GM19395 (cell line): ENCODE results near the gene PIP5K1B.

Experiments used
- ATAC-seq: cut with Tn5 transposase; IDR thresholded peaks from one replicate; pipeline ENCODE4 v1.9.1; 2021; ENCODE audit warnings: mild to moderate bottlenecking, moderate library complexity; ENCODE audit not compliant: unreplicated experiment

Gene PIP5K1B

GRCh38 chr9:68732405-68733020 lies 27.5 kb downstream of the PIP5K1B start:
- ATAC-seq: no peak

GRCh38 chr9:68733021-68733405 lies 28.0 kb downstream of the PIP5K1B start:
- no peak for ATAC-seq

GRCh38 chr9:68738358-68738757 lies 33.3 kb downstream of the PIP5K1B start:
- ATAC-seq: no peak

- no peak for ATAC-seq
Observed at GRCh38 chr9:68739621-68740174, 34.7 kb downstream of the PIP5K1B start.

GRCh38 chr9:68740561-68740960 lies 35.5 kb downstream of the PIP5K1B start:
- ATAC-seq: no peak

- no peak for ATAC-seq
Observed at GRCh38 chr9:68741234-68741633, 36.2 kb downstream of the PIP5K1B start.

- ATAC-seq: no peak
Observed at GRCh38 chr9:68741704-68742332, 36.8 kb downstream of the PIP5K1B start.

GRCh38 chr9:68742333-68742730 lies 37.3 kb downstream of the PIP5K1B start:
- ATAC-seq: no peak

GRCh38 chr9:68744426-68744825 lies 39.4 kb downstream of the PIP5K1B start:
- no peak for ATAC-seq

GRCh38 chr9:68746525-68746924 lies 41.5 kb downstream of the PIP5K1B start:
- ATAC-seq: no peak

- ATAC-seq: no peak
Observed at GRCh38 chr9:68747043-68747533, 42.0 kb downstream of the PIP5K1B start.

- ATAC-seq: no peak
Observed at GRCh38 chr9:68749135-68749534, 44.1 kb downstream of the PIP5K1B start.

- ATAC-seq: no peak
Observed at GRCh38 chr9:68749579-68750159, 44.6 kb downstream of the PIP5K1B start.

- ATAC-seq: no peak
Observed at GRCh38 chr9:68750255-68750654, 45.2 kb downstream of the PIP5K1B start.

GRCh38 chr9:68750786-68751185 lies 45.7 kb downstream of the PIP5K1B start:
- ATAC-seq: no peak

GRCh38 chr9:68751556-68751955 lies 46.5 kb downstream of the PIP5K1B start:
- ATAC-seq: no peak

- no peak for ATAC-seq
Observed at GRCh38 chr9:68755051-68755450, 50.0 kb downstream of the PIP5K1B start.

GRCh38 chr9:68755752-68756151 lies 50.7 kb downstream of the PIP5K1B start:
- no peak for ATAC-seq

GRCh38 chr9:68759981-68760673 lies 55.1 kb downstream of the PIP5K1B start:
- ATAC-seq: no peak

- ATAC-seq: no peak
Observed at GRCh38 chr9:68760674-68761333, 55.8 kb downstream of the PIP5K1B start.

GRCh38 chr9:68762570-68762969 lies 57.5 kb downstream of the PIP5K1B start:
- no peak for ATAC-seq
